HCT116 (cell line): ENCODE results near the gene DRD2. TPM values are rescaled to one million over a fixed set of nuclear protein-coding genes. Genes with fewer than 3 reads are reported as not detected.

Experiments used
- ATAC-seq: fragments of 200-7000 bp; cut with Tn5 transposase; 2 replicates; pipeline ENCODE4 v1.9.1; 2020; ENCODE audit warnings: mild to moderate bottlenecking, moderate library complexity
- BruUV-seq: library from RNA; stranded (reverse); fragments of 400-500 nt; replicated peaks from 2 replicates; lab custom pipeline; 2021; lab: Mats Ljungman, UMichigan
- CTCF ChIA-PET: fragments of 300-600 bp; sonication (Branson Sonifier 250); formaldehyde crosslinking; loops from one replicate; lab custom pipeline; 2021; ENCODE audit warnings: antibody characterized with exemption; lab: Charles Lee
- POLR2A ChIA-PET: fragments of 300-600, 350-600 bp; sonication (Branson Sonifier 250); formaldehyde crosslinking; loops from one replicate; lab custom pipeline; 2021; ENCODE audit warnings: antibody characterized with exemption; lab: Charles Lee
- RAD21 ChIA-PET, 2 experiments: fragments of 300-600 bp; sonication (Branson Sonifier 250); formaldehyde crosslinking; loops; one replicate each; lab custom pipeline; 2023; ENCODE audit warnings: low total read pairs in 2 of 2; ENCODE audit not compliant: uncharacterized antibody in 2 of 2, unreplicated experiment in 2 of 2, low non-redundant PET in 1 of 2; lab: Charles Lee
- DNase-seq: peaks from one replicate; pipeline ENCODE4 v3.0.0-alpha.2; 2010; ENCODE audit warnings: low read depth, low spot score
- H2AFZ ChIP-seq: fragments of 200-600 bp; shearing (Covaris generic), sonication (generic); 2 replicates; pipeline ENCODE4 v1.6.1; 2017; ENCODE audit warnings: low read depth, mixed run types, mixed read lengths, antibody characterized with exemption, low read length; ENCODE audit not compliant: poor library complexity, severe bottlenecking
- H3K27ac ChIP-seq: 2 replicates; pipeline ENCODE4 v1.5.1; 2012; ENCODE audit warnings: low read depth, low read length
- H3K27me3 ChIP-seq: fragments of 200-600 bp; sonication (generic); 2 replicates; pipeline ENCODE4 v1.6.1; 2016; ENCODE audit warnings: mixed run types, low read length, mixed read lengths; ENCODE audit not compliant: insufficient read depth
- H3K36me3 ChIP-seq, 2 experiments: fragments of 200-500 bp in 1 of 2; fragments of 200-600 bp in 1 of 2; sonication (Bioruptor generic) in 1 of 2; sonication (generic) in 1 of 2; 2 replicates each; pipeline versions ENCODE4 v1.5.1 to v1.6.1; 2014 to 2016; ENCODE audit warnings: low read length in 2 of 2, inconsistent platforms in 1 of 2, mixed read lengths in 1 of 2, mixed run types in 1 of 2; ENCODE audit not compliant: insufficient read depth in 2 of 2, control insufficient read depth in 1 of 2
- H3K4me1 ChIP-seq, 2 experiments: fragments of 200-600 bp in 1 of 2; sonication (generic) in 1 of 2; 2 replicates each; pipeline versions ENCODE4 v1.5.1 to v1.6.1; 2012 to 2017; ENCODE audit warnings: low read length in 2 of 2, inconsistent platforms in 1 of 2, mild to moderate bottlenecking in 1 of 2, mixed read lengths in 1 of 2, mixed run types in 1 of 2, moderate library complexity in 1 of 2; ENCODE audit not compliant: insufficient read depth in 2 of 2, control insufficient read depth in 1 of 2
- H3K4me2 ChIP-seq: fragments of 200-600 bp; sonication (generic); 2 replicates; pipeline ENCODE4 v1.6.1; 2017; ENCODE audit warnings: mixed run types, low read length, mixed read lengths
- H3K4me3 ChIP-seq, 2 experiments: fragments of 200-600 bp in 1 of 2; sonication (generic) in 1 of 2; replicated peaks in 1 of 2; 2 replicates each; pipeline ENCODE4 v1.5.1; 2011 to 2016; ENCODE audit warnings: low read length in 2 of 2, control low read depth in 1 of 2, low read depth in 1 of 2, mild to moderate bottlenecking in 1 of 2, mixed read lengths in 1 of 2, mixed run types in 1 of 2
- H3K79me2 ChIP-seq: fragments of 200-600 bp; sonication (generic); 2 replicates; pipeline ENCODE4 v1.6.1; 2017; ENCODE audit warnings: mild to moderate bottlenecking, mixed run types, low read length, moderate library complexity, mixed read lengths; ENCODE audit not compliant: insufficient read depth
- H3K9ac ChIP-seq: fragments of 200-600 bp; sonication (generic); 2 replicates; pipeline ENCODE4 v1.6.1; 2016; ENCODE audit warnings: low read length, mixed read lengths
- H3K9me2 ChIP-seq: fragments of 200-600 bp; sonication (generic), shearing (Covaris generic); 2 replicates; pipeline ENCODE4 v1.6.1; 2017; ENCODE audit warnings: mixed run types, mild to moderate bottlenecking, moderate library complexity; ENCODE audit not compliant: insufficient read depth
- H3K9me3 ChIP-seq, 2 experiments: fragments of 200-500 bp in 1 of 2; fragments of 200-600 bp in 1 of 2; sonication (Bioruptor generic) in 1 of 2; sonication (generic) in 1 of 2; 2 replicates each; pipeline ENCODE4 v1.6.1; 2014 to 2017; ENCODE audit warnings: low read length in 2 of 2, mixed read lengths in 2 of 2, inconsistent platforms in 1 of 2, low read depth in 1 of 2, mild to moderate bottlenecking in 1 of 2, mixed run types in 1 of 2, moderate library complexity in 1 of 2; ENCODE audit not compliant: control insufficient read depth in 1 of 2, insufficient read depth in 1 of 2
- H4K20me1 ChIP-seq: fragments of 200-600 bp; sonication (generic), shearing (Covaris generic); 2 replicates; pipeline ENCODE4 v1.6.1; 2017; ENCODE audit warnings: mixed run types, mild to moderate bottlenecking, moderate library complexity; ENCODE audit not compliant: insufficient read depth
- CBX3 ChIP-seq: IDR thresholded peaks from 2 replicates; pipeline ENCODE4 v1.6.1; 2012; ENCODE audit warnings: low read depth
- CEBPB ChIP-seq: IDR thresholded peaks from 2 replicates; pipeline ENCODE4 v1.6.1; 2012; ENCODE audit warnings: low read depth
- EGR1 ChIP-seq: IDR thresholded peaks from 2 replicates; pipeline ENCODE4 v1.6.1; 2012; ENCODE audit warnings: low read depth
- EZH2 ChIP-seq: fragments of 200-600 bp; sonication (generic); IDR thresholded peaks from 2 replicates; pipeline ENCODE4 v1.6.1; 2017; ENCODE audit warnings: antibody characterized with exemption, mixed run types
- FOSL1 ChIP-seq: IDR thresholded peaks from 2 replicates; pipeline ENCODE4 v1.6.1; 2012; ENCODE audit warnings: low read depth
- POLR2A ChIP-seq: IDR thresholded peaks from 2 replicates; pipeline ENCODE4 v1.7.0; 2011; ENCODE audit warnings: borderline replicate concordance; ENCODE audit not compliant: insufficient read depth, insufficient read length; ENCODE audit errors: extremely low read depth
- SIN3A ChIP-seq: IDR thresholded peaks from 2 replicates; pipeline ENCODE4 v1.6.1; 2012; ENCODE audit warnings: low read depth
- SRF ChIP-seq: IDR thresholded peaks from 2 replicates; pipeline ENCODE4 v1.6.1; 2012; ENCODE audit warnings: low read depth
- TCF7L2 ChIP-seq: IDR thresholded peaks from 2 replicates; pipeline ENCODE4 v1.7.0; 2011; ENCODE audit warnings: borderline replicate concordance, inconsistent platforms; ENCODE audit not compliant: insufficient read depth, insufficient read length; ENCODE audit errors: extremely low read depth
- intact Hi-C: fragments of 100-400 bp; cut with micrococcal nuclease; formaldehyde crosslinking; loops from 2 replicates; pipeline ENCODE4 v1.10.0; 2022
- total RNA-seq: library from RNA; stranded (reverse); gene quantifications from one replicate; pipeline ENCODE4 v1.2.1, GENCODE V29; 2021; ENCODE audit not compliant: unreplicated experiment
- TF ChIP-seq, protein P1 (sequence below): IDR thresholded peaks from 2 replicates; pipeline ENCODE4 v1.6.1; 2012
- TF ChIP-seq, protein P2 (sequence below): IDR thresholded peaks from 2 replicates; pipeline ENCODE4 v1.6.1; 2012
- TF ChIP-seq, protein P3 (sequence below): IDR thresholded peaks from 2 replicates; pipeline ENCODE4 v1.6.1; 2012; ENCODE audit warnings: low read depth
- TF ChIP-seq, protein P4 (sequence below), 3 experiments: fragments of 200-600 bp in 1 of 3; sonication (generic) in 1 of 3; IDR thresholded peaks in 2 of 3; conservative IDR thresholded peaks in 1 of 3; 2 replicates each; pipeline ENCODE4 v1.5.1; 2012 to 2017; ENCODE audit warnings: low read depth in 2 of 3, low read length in 2 of 3, antibody characterized with exemption in 1 of 3, borderline replicate concordance in 1 of 3, control low read depth in 1 of 3, mild to moderate bottlenecking in 1 of 3, mixed read lengths in 1 of 3, mixed run types in 1 of 3, moderate library complexity in 1 of 3; ENCODE audit not compliant: insufficient read depth in 1 of 3

DRD2 gene
- total RNA-seq, 1 experiment from 2014 or later = not detected

DNA sequence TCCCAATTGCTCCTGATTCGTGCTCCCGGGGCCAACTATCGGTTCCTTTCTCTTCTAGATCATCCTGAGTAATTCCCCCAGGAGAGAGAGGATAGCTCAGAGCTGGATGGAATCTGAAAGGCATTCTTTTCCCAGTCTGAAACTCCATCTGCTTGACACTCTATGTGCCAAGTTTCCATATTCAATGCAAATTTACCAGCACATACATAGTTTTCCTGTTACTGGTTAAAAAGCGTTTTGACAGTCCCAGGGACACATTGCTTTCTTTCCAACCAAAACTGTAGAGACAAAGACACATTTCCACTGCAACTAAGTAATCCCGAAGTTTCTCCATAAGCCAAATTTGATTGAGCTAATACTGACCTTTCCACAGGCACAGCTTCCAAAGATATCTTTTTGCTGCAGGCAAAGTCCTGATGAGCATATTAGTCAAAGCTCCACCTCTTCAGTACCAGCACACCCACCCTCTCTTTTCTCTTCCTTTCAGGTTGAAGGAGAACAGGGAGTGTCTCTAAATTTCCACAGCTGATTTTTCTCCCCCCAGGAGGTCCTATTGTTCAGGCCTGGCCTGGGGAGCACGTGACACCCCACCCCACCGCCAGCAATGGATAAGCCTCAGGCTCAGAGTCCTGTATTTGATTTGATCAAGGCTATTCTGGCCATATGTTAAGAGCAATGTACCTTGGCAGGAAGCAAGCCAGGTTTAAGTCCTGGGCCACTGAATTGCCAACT lies 97.4 kb downstream of the DRD2 start:
- Histone ChIP-seq H3K79me2 (no peaks in the 10 kb centered on the region), H3K4me1 (peaks cover 0 to 5% of the 10 kb centered on the region in 2 experiments; a peak in 1 of 4 replicates), H3K27me3 (no peaks in the 10 kb centered on the region), H3K9me3 (no peaks in the 10 kb centered on the region), H2AFZ (no peak overlapping the region), H4K20me1 (no peaks in the 10 kb centered on the region), H3K27ac (no peak overlapping the region), H3K4me2 (no peak overlapping the region), H3K4me3 (no peak overlapping the region), H3K9ac (no peak overlapping the region), H3K9me2 (no peaks in the 10 kb centered on the region), H3K36me3 (no peaks in the 10 kb centered on the region)
- ATAC-seq (no peak), DNase-seq (no peak)
- CTCF ChIA-PET = no interaction called here
- intact Hi-C loops = no loop called here
- POLR2A ChIA-PET = no interaction called here
- no TSS peak for BruUV-seq
- no peak for TF ChIP-seq EZH2
- TF ChIP-seq, protein P1, sequence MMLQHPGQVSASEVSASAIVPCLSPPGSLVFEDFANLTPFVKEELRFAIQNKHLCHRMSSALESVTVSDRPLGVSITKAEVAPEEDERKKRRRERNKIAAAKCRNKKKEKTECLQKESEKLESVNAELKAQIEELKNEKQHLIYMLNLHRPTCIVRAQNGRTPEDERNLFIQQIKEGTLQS = no peak
- no peak for TF ChIP-seq CBX3
- TF ChIP-seq FOSL1 = no peak
- TF ChIP-seq SIN3A = no peak
- TF ChIP-seq TCF7L2 = no peak
- TF ChIP-seq EGR1 = no peak
- TF ChIP-seq, protein P2, sequence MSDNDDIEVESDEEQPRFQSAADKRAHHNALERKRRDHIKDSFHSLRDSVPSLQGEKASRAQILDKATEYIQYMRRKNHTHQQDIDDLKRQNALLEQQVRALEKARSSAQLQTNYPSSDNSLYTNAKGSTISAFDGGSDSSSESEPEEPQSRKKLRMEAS = no peak
- TF ChIP-seq SRF = no peak
- no peak for TF ChIP-seq POLR2A
- TF ChIP-seq CEBPB = no peak
- TF ChIP-seq, protein P3, sequence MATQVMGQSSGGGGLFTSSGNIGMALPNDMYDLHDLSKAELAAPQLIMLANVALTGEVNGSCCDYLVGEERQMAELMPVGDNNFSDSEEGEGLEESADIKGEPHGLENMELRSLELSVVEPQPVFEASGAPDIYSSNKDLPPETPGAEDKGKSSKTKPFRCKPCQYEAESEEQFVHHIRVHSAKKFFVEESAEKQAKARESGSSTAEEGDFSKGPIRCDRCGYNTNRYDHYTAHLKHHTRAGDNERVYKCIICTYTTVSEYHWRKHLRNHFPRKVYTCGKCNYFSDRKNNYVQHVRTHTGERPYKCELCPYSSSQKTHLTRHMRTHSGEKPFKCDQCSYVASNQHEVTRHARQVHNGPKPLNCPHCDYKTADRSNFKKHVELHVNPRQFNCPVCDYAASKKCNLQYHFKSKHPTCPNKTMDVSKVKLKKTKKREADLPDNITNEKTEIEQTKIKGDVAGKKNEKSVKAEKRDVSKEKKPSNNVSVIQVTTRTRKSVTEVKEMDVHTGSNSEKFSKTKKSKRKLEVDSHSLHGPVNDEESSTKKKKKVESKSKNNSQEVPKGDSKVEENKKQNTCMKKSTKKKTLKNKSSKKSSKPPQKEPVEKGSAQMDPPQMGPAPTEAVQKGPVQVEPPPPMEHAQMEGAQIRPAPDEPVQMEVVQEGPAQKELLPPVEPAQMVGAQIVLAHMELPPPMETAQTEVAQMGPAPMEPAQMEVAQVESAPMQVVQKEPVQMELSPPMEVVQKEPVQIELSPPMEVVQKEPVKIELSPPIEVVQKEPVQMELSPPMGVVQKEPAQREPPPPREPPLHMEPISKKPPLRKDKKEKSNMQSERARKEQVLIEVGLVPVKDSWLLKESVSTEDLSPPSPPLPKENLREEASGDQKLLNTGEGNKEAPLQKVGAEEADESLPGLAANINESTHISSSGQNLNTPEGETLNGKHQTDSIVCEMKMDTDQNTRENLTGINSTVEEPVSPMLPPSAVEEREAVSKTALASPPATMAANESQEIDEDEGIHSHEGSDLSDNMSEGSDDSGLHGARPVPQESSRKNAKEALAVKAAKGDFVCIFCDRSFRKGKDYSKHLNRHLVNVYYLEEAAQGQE = no peak
- TF ChIP-seq, protein P4, sequence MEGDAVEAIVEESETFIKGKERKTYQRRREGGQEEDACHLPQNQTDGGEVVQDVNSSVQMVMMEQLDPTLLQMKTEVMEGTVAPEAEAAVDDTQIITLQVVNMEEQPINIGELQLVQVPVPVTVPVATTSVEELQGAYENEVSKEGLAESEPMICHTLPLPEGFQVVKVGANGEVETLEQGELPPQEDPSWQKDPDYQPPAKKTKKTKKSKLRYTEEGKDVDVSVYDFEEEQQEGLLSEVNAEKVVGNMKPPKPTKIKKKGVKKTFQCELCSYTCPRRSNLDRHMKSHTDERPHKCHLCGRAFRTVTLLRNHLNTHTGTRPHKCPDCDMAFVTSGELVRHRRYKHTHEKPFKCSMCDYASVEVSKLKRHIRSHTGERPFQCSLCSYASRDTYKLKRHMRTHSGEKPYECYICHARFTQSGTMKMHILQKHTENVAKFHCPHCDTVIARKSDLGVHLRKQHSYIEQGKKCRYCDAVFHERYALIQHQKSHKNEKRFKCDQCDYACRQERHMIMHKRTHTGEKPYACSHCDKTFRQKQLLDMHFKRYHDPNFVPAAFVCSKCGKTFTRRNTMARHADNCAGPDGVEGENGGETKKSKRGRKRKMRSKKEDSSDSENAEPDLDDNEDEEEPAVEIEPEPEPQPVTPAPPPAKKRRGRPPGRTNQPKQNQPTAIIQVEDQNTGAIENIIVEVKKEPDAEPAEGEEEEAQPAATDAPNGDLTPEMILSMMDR (IDR thresholded peaks at IDR 0.05 in 2 of 3, conservative IDR thresholded peaks at IDR 0.05 in 1 of 3; ENCODE audit: borderline replicate concordance in 1 of 3, insufficient read depth in 1 of 3, low read depth in 2 of 3, low read length in 2 of 3) = no peak
- RAD21 ChIA-PET = no interaction called here
